ENCODE measurements around the gene CD200R1L. TPM values are rescaled to one million over a fixed set of nuclear protein-coding genes. Genes with fewer than 3 reads are reported as not detected.

CD200R1L gene
- total RNA-seq, 4 donors from 2014 or later = not detected

DNA sequence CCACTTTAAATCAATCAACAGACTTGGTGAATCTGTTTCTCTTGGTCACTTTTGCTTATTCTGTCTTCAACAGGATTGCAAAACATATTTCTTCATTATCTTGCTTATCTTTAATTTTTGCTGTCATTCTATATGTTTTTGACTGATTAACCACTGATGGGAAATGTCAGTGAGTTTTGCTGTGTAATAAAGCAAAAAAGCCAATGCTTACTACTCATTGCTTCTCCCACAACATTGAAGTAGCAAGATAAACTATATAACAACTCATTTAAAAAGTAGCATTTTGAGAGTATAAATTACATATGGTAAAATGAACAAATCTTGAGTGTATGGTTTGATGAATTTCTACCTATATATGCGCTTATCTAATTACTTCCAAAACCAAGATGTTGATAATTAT lies 892 bp downstream of the CD200R1L start:
- intact Hi-C loops (cut with DNase I; ENCODE audit: low total_unique reads) = no loop called here
- Histone ChIP-seq H3K4me3 (no peak overlapping the region), H3K27me3 (no peaks in the 10 kb centered on the region), H3K36me3 (no peaks in the 10 kb centered on the region), H3K9me3 (no peaks in the 10 kb centered on the region), H3K27ac (no peak overlapping the region), H3K4me1 (no peaks in the 10 kb centered on the region)
- no peak for TF ChIP-seq POLR2A (IDR thresholded peaks at IDR 0.05)
- TF ChIP-seq, protein P1, sequence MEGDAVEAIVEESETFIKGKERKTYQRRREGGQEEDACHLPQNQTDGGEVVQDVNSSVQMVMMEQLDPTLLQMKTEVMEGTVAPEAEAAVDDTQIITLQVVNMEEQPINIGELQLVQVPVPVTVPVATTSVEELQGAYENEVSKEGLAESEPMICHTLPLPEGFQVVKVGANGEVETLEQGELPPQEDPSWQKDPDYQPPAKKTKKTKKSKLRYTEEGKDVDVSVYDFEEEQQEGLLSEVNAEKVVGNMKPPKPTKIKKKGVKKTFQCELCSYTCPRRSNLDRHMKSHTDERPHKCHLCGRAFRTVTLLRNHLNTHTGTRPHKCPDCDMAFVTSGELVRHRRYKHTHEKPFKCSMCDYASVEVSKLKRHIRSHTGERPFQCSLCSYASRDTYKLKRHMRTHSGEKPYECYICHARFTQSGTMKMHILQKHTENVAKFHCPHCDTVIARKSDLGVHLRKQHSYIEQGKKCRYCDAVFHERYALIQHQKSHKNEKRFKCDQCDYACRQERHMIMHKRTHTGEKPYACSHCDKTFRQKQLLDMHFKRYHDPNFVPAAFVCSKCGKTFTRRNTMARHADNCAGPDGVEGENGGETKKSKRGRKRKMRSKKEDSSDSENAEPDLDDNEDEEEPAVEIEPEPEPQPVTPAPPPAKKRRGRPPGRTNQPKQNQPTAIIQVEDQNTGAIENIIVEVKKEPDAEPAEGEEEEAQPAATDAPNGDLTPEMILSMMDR (IDR thresholded peaks at IDR 0.05 in 4 of 5, conservative IDR thresholded peaks at IDR 0.05 in 1 of 5) = no peak
- DNase-seq (no peak), ATAC-seq (no peak)
- in situ Hi-C loops (cut with MboI; ENCODE audit: low sequenced_read_pairs in 4 of 4) = no loop called here

DNA sequence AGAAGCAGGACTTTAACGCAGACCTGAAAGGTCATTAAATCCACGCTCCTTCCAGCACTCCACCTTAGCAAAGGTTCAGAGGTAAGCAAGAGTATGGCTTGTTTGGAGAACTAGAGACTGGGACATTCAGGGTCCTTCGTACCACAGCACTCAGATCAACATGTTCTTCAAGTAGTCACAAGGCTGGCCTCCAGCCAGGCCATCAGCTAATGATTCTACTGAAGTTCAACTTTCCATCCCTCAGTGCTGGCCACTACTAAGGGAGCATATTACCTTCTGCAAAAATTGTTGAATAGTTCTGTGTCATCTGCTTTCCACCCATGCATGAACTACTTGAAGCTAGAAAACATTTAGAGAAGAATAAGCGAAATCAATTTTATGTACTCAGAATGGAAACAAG lies 17.6 kb downstream of the CD200R1L start:
- Histone ChIP-seq H3K36me3 (no peaks in the 10 kb centered on the region), H3K4me3 (no peak overlapping the region), H3K27ac (no peak overlapping the region), H3K27me3 (no peaks in the 10 kb centered on the region), H3K9me3 (no peaks in the 10 kb centered on the region), H3K4me1 (no peaks in the 10 kb centered on the region)
- ATAC-seq (no peak), DNase-seq (no peak)
- intact Hi-C loops (cut with DNase I; ENCODE audit: low total_unique reads) = no loop called here
- in situ Hi-C loops (cut with MboI; ENCODE audit: low sequenced_read_pairs in 4 of 4) = no loop called here
- TF ChIP-seq, protein P1 (IDR thresholded peaks at IDR 0.05 in 4 of 5, conservative IDR thresholded peaks at IDR 0.05 in 1 of 5) = no peak
- TF ChIP-seq POLR2A (IDR thresholded peaks at IDR 0.05) = no peak

DNA sequence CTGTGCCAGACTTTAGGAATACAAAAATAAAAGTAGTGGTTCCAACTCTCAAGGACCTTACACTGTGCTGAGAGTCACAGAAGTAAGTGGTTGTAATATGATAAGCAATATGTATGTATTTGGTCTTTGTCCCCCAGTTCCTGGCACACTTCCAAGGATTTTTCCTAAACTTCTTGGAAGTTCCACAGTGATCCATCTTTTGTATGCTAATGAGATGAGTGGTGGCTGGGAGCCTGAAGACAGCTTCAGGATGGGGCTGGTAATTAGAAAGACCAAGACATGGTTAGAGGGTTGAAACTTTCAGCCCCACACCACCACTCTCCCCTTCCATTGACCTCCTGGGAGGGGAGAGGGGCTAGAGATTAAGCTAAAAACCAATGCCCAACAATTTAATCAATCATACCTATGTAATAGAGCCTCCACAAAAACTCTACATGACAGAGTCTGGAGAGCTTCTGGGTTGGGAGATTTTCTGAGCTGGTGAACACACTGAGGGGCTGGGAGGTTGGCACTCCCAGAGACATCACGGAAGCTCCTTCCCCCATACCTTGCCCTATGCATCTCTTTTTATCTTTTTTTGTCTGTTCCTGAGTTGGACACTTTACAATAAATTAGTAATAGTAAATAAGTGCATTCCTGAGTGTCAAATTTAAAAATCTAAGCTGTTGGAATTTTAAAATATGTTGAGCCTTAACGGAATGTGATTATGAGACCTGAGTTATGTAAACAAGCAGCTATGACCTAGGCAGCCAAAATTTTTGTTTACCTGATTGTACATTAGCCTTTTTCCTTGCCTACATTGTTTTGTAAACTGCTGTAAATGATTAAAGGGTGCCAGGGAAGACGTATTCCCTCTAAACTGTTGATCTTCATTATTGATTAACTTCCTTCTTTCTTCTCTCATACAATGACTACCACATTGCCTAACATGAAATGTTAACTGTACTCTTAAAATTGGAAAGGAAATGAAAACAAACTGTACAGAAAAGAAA lies 24.3 kb downstream of the CD200R1L start:
- Histone ChIP-seq H3K9me3 (no peaks in the 10 kb centered on the region), H3K4me3 (no peak overlapping the region), H3K36me3 (no peaks in the 10 kb centered on the region), H3K4me1 (no peaks in the 10 kb centered on the region), H3K27me3 (no peaks in the 10 kb centered on the region), H3K27ac (no peak overlapping the region)
- no peak for TF ChIP-seq POLR2A (IDR thresholded peaks at IDR 0.05)
- TF ChIP-seq, protein P1 (IDR thresholded peaks at IDR 0.05 in 4 of 5, conservative IDR thresholded peaks at IDR 0.05 in 1 of 5) = no peak
- DNase-seq (no peak), ATAC-seq (no peak)
- intact Hi-C loops (cut with DNase I; ENCODE audit: low total_unique reads) = no loop called here
- in situ Hi-C loops (cut with MboI; ENCODE audit: low sequenced_read_pairs in 4 of 4) = no loop called here

DNA sequence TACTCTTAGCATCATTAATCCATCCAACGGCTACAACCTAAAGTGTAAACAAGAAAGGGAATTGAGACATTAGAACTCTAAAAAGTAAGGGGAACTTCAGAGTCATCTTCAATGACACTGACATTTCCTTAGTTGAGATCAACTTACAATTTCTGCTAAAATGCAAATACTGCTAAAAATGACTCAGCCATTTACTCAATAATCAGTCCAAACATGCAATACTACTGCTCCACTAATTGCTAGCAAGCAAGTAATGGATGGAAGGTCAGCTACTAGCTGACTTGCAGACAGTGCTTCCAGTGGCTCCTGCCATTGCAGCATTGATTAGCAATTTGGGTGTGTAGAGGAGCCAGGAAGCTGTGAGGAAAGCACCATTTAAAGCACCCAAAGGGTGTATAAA lies 28.4 kb downstream of the CD200R1L start:
- Histone ChIP-seq H3K27ac (no peak overlapping the region), H3K27me3 (no peaks in the 10 kb centered on the region), H3K4me3 (no peak overlapping the region), H3K36me3 (no peaks in the 10 kb centered on the region), H3K4me1 (peaks cover 0 to 2% of the 10 kb centered on the region in 2 donors), H3K9me3 (no peaks in the 10 kb centered on the region)
- TF ChIP-seq, protein P1 (IDR thresholded peaks at IDR 0.05 in 4 of 5, conservative IDR thresholded peaks at IDR 0.05 in 1 of 5) = no peak
- TF ChIP-seq POLR2A (IDR thresholded peaks at IDR 0.05) = no peak
- no peak for DNase-seq
- in situ Hi-C loops (cut with MboI; ENCODE audit: low sequenced_read_pairs in 4 of 4) (loop anchor here in 1 of 4 donors (10.0 kb wide), 1 partner anchor 173 kb away; the partner anchor contains the start of gene CCDC80), intact Hi-C loops (cut with DNase I; ENCODE audit: low total_unique reads) (no loop called here)
- ATAC-seq = no peak
